ENCODE data around the gene MYO5B.

MYO5B gene

DNA sequence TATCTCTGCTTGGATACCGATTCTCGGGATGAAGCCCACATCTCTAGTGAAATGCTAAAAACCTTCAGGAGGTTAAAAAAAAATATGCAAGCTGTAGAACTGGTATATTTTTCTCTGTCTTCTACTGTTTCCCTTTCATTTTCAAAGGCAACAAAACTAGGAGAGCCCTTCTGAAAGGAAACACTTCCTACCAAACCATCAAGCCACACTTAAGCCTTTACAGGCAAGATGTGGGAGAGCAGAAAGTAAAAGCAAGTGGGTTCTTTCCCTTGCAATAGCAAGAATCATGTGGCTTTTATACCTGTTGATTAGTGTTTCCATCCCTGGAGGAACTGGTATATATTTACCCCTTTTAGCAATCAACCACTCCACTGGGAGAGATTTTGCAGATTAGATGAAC lies 233.7 kb downstream of the MYO5B start:
- no peak for DNase-seq

DNA sequence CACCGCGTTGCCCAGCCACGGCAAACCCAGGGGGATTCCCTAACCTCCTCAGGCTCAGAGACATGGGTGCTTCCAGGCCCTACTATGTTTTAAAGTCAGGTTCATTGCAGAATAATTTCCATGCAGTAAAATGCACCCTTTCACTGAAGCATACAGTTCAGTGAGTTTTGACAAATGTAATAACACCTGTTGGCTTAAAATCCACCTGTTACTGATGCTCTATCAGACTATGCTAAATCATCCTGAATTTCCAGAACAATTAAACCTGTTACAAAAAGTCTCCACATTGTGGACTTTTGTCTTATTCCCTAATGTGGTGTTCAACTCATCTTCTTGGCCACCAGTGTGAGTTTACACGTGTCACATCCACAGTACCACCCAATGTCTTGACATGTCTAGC lies 234.6 kb downstream of the MYO5B start:
- DNase-seq: no peak

DNA sequence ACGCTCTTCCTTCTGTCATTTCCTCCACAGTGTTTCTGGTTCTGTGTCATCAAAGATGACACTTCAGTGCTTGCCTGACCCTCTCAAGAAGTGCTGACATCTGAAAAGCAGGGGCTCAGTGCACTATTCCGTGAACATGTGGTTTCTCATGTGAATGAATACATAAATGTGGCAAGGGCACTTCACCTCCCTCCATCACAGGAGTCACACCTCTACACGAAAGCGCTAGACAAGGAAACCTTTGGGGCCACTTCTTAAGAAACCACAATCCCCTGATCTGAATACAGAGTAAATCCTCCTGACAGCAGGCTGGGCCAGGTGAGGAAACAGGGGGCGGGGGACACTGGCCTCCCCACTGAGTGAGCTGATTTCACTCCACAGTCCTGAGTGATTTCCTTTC lies 235.8 kb downstream of the MYO5B start:
- peak in 1 of 3 experiments; percentile 57 for DNase-seq

GRCh38 chr18:49955263-49955662 lies 239.7 kb downstream of the MYO5B start:
- DNase-seq: no peak

DNA sequence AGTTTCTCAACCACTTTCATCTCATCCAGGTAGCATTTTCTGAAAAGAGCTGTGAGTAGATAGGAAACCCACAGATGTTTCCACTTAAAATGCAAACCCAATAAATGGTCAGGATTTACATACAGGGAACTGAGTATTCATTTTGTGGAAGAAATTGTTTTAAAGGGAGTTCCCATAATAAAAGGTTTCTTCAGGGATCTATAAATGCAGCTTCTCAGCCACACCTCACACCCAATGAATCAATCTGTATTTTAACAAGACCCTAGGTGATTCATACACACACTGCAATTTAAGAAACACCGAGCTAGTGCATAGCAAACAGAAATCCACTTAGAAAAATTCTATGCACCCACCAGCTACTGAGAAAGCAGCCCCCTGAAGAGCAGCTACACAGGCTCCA lies 241.6 kb downstream of the MYO5B start:
- no peak for DNase-seq

GRCh38 chr18:49949951-49950395 lies 245.0 kb downstream of the MYO5B start:
- DNase-seq: no peak

GRCh38 chr18:49948975-49949374 lies 246.0 kb downstream of the MYO5B start:
- no peak for DNase-seq

DNA sequence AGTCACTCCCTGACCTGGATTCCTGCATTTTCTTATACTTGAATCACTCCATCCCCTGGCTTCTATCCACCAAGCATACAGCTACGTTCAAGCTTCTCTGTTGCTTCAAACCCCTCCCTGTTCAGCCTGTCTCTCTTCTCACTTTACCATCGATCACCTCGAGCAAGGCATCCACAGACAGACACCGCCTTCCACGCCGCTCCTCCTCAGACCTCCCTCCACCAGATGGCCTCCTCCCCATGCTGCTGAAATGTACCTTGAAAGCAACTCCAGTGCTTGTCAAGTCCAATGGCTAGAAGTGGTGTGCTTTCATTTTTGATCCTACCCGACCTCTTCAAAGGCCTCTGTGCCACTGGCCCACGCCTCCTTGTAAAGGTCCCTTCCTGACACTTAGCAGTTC lies 250.3 kb downstream of the MYO5B start:
- DNase-seq: peak in 1 of 3 experiments; percentile 39

DNA sequence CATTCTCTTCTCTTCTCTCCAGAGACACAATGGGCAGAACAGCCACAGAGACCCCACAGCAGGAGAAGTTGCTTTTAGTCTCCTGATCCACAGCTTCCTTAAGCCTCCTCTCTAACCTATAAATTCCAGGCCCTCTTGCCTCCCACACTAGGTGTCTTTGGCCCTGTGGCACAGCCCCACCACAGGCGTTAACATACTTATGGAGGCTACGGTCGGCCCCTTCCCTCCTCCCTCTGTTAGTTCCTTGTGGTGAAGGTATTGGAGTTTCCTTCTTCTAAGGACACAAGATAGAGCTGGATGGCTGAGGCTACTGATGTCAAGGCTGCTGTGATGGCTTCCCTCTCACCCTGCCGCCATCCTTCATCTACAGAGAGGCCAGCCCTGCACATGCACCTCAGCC lies 258.1 kb downstream of the MYO5B start:
- no peak for DNase-seq

DNA sequence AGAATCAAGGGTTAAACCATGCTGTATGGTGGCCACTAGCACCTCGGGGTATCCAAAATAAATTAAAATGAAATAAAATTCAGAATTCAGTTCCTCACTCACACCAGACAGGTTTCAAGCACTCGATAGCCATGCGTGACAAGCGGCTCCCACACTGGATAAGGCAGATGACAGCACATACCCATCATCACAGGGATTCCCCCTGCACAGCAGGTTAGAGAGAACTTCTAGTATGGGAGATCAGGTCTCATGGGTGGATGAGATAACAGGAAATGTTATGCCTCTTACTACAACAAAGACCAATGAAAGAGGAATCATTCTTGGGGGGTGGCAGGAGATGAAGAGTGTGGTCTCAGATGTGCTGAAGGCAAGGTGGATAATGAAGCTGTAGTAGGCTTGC lies 259.7 kb downstream of the MYO5B start:
- no peak for DNase-seq

DNA sequence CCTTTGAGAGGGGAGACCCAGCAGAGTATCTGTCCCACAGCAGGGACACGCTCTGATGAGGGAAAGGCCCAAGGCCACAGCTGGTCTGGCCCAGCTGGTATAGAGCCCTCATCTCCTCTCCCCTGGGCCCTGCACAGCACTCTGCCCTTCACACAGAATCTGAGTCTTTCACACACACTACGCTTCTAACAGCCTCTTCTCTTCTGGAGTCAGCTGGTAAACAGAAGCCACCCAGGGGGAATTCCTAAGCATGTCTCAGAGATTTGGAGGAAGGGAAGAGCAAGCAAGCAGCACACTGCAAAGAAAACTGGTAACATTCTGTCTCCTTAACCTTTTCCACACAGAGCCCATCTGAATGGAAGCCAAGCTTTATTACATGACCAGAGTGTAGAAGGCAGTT lies 260.5 kb downstream of the MYO5B start:
- no peak for DNase-seq

DNA sequence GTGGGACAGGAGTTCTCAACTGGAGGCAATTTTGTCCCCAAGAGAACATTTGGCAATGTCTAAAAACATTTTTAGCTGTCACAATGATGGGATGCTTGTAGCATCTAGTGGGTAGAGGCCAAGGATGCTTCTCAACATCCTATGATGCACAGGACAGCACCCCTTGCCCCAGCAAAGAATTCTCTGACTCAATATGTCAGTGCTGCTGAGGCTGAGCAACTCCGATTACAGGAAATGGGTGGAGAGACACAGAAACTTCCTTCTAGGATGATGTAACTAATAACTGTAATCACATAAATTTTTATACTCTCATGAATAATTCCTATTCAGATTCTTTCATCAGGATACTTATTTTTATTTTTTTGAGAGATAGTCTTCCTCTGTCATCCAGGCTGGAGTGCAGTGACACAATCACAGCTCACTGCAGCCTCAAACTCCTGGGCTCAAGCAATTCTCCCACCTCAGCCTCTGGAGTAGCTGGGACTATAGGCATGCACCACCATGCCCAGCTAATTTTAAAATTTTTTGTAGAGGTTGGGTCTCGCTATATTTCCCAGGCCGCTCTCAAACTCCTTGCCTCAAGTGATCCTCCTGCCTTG lies 261.3 kb downstream of the MYO5B start:
- DNase-seq: no peak

DNA sequence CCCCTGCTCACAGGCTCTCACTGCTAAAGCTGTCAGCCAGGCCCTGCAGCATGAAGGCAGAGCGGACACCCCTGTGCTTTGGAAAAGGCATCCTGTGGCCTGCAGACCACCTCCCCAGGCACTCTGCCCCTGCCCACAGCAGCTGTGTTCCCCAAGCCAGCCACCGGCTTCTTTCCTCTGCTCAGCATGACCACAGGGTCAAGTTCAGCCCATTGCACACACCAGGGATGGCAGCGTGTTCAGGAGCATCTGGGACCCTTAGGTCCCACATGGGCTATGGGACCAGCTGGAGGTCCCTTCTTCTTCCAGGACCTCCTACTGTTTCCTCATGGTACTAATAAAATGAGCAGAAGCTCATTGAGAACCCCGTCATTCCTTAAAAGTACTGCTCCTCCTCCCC lies 263.2 kb downstream of the MYO5B start:
- no peak for DNase-seq

DNA sequence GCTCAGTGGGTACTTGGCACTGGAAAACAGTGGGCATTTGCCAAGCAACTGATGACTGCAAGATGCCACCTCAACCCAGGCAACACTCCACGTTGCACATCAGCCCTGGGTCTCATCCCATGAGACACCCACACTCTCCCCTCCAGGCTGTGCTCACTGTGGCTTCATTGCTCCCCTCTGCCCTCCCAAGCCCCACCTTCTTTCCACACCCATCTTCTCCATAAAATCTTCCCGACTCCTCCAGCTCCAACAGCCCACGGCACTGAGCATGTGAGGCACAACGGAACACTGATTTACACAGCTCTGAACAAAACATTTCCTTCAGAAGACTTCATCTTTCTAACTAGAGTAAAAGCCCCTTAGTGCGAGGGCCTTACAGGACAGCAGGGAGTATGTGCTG lies 263.8 kb downstream of the MYO5B start:
- no peak for DNase-seq

DNA sequence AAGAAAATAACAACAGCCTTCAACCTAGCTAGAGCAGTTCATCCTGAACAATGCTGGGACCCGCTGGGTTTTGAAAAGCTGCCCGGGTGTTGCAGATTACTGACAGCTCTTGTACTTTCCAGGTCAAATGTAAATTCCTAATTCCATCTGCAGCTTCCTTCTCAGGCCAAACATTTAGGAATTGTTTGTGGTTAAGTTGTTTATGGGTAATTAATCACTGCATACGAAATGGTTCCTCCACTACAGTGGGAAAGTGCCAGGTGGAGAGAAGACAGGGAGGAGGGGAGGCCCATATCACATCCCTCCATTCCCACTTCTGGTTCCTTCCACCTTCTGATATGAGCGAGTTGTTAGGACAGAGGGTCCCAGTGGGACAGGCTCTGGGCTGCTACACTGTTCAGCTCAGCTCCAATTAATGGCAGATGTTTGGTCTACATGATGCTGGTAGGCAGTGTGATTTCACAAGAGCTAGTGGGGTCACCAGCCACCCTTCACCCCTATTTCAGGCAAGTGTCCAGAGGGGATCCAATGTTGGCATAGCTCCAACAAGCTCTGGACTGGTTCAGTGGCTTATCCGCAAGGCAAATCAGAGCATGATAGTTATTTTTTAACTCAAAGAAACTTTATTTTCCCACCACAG lies 268.7 kb downstream of the MYO5B start:
- no peak for DNase-seq

DNA sequence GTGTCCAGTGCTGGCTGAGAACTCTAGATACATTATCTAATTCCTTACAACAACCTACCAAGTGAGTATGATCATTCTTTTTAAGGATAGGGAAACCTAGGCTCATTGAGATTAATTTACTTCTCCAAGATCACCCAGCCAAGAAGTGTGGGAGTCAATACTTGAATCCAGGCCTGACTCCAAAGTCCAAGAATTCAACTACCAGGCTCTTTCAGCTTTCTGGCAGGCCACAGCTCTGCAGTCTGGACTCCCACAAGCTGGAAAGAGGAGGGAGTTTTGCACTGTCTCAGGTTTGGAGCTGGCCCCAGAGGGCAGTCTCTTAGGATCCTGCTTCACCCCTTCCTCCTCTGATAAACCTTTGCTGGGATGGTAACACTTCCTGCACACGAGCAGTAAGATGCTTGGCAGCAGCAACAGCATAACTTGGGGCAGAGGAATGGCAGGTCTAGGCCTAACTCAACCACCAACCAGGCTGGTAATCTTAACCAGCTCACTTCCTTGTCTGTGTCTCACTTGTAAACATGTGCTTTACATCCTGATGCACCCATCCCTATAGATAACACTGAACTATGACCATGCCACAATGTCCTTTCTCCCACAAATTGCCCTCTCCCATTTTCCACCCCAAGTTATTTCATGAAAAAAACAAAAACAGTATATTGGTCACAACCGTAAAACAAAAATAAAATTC lies 270.5 kb downstream of the MYO5B start:
- DNase-seq: no peak

DNA sequence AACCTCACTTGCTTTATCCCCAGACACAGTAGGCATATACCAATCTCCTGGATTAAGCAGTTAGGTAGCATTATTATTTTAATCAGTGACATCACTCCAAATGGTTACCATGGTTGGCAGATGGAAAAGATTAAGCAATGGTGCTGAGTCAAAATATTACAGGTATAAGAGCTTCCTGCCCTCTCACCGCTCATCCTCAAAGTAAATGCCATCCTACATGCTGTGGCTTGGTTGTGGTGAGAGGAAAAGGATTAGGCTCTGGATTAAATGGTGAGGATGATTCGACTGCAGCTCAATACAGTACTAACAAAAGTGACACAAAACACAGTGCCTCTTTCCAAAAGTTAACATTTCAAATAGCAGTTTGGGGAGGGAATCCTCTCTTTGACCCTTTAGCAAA lies 272.7 kb downstream of the MYO5B start:
- DNase-seq: no peak

DNA sequence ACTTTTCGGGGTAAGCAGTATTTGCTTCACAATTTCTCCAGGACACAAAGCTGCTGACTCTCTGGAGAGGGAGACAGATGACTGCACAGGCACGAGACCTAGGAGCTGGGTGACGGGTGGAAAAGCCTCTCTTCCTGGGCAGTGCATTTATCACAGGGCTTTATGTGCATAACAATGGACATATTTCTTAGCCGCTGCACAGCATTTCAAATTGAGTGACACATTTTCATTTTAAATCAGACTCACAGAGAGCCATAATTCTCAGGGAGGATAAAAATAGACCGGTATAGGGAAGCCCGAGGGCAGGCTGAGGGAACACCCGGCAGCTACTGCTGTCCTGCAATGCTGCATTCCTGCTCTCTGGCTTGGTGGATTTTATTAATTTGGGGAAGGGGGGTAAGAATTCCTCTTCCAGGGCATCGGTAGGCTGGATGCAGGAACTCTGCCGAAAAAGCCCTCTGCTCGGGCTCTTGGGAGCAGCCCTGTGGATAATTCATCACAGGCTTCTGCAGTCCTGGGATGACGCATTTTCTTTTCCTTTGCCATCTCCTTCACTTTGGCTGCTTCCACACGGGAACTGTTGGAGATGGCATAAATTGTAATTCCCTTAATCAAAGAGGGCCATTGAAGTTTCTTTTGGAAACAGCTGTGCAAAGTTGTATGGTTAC lies 273.5 kb downstream of the MYO5B start:
- DNase-seq: no peak

DNA sequence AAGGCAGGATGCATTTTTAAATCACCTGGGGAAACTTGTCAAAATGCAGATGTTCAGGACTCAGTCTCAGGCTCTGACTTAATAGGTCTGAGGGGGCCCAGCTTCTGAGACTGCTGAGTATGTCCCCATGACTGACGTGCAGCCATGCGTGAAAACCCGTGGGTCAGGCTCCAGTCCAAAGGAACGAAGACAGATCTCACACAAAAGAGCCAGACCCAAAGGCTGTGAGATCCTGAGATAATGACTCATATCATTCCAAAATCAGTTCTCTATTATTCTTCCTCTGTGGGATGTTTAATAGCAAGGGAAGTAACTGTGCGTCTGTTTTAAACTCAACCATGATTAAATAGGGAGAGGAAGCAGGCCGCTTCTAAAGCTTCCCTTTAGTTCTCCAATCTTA lies 274.2 kb downstream of the MYO5B start:
- DNase-seq: no peak

GRCh38 chr18:49917742-49918141 lies 277.2 kb downstream of the MYO5B start:
- no peak for DNase-seq

- DNase-seq: no peak
Measured at GRCh38 chr18:49915352-49915751, 279.6 kb downstream of the MYO5B start.

GRCh38 chr18:49913221-49913620 lies 281.7 kb downstream of the MYO5B start:
- no peak for DNase-seq

DNA sequence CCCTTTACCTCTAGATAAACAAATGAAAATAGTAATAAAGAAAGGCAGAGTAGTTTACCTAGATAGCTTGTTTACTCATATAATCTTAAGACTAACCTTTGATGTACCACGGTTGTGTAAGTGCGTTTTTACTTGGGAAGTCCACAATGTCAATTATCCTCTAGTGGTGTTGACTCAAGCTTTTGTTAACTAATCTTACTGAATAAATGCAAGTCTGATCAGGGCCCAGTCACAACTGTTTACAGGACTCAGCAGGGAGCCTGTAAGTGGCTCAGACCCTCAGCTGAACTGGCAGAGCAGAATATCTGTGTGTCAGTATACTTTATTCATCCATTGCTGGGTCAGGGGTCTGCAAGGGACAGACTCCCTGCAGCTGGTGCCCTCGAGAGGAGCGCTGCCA lies 283.5 kb downstream of the MYO5B start:
- peak; percentile 26 to 96 (median 78) for DNase-seq

DNA sequence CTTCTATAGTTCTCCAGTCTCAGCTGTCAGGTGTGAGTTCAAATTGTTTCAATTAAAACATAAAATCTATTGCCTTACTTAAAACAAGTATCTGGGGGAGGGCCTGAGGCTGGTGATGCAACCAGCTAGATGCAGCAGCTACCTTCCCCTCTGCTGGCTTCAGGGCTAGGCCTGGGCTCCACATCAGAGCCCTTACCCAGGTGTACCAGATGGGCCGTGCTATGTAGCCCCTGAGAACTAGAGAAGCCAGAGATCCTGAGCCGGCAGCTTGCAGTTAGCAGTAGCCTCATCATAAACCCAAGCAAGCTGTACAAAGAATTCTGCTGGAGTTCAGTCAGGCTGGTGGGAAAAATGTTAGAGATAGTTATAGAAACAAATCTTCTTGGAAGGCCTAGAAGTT lies 284.0 kb downstream of the MYO5B start:
- peak in 1 of 3 experiments; percentile 67 for DNase-seq
